GM23248 (cell line): ENCODE results near the gene CLDN19. TPM values are rescaled to one million over a fixed set of nuclear protein-coding genes. Genes with fewer than 3 reads are reported as not detected.

Experiments used
- DNase-seq: peaks from one replicate; pipeline ENCODE4 v3.0.0-alpha.2; 2015
- H2AFZ ChIP-seq: fragments of 200-600 bp; sonication (generic); 2 replicates; pipeline ENCODE4 v1.6.1; 2016; ENCODE audit warnings: antibody characterized with exemption
- H3F3A ChIP-seq: fragments of 200-600 bp; sonication (generic); 2 replicates; pipeline ENCODE4 v1.6.1; 2016; ENCODE audit warnings: mild to moderate bottlenecking, antibody characterized with exemption, mixed run types; ENCODE audit not compliant: insufficient read depth
- H3K27ac ChIP-seq: fragments of 200-600 bp; sonication (generic); 2 replicates; pipeline ENCODE4 v1.5.1; 2016; ENCODE audit warnings: mild to moderate bottlenecking
- H3K27me3 ChIP-seq: fragments of 200-600 bp; sonication (generic); replicated peaks from 2 replicates; pipeline ENCODE4 v1.6.1; 2016; ENCODE audit warnings: mild to moderate bottlenecking; ENCODE audit not compliant: insufficient read depth
- H3K36me3 ChIP-seq: fragments of 200-600 bp; sonication (generic); 2 replicates; pipeline ENCODE4 v1.6.1; 2016; ENCODE audit warnings: low read depth, mild to moderate bottlenecking
- H3K4me1 ChIP-seq: fragments of 200-600 bp; sonication (generic); 2 replicates; pipeline ENCODE4 v1.6.1; 2016; ENCODE audit warnings: mild to moderate bottlenecking; ENCODE audit not compliant: insufficient read depth
- H3K4me2 ChIP-seq: fragments of 200-600 bp; sonication (generic); one replicate; pipeline ENCODE4 v1.6.1; 2016; ENCODE audit warnings: mild to moderate bottlenecking; ENCODE audit not compliant: unreplicated experiment
- H3K4me3 ChIP-seq: fragments of 200-600 bp; sonication (generic); 2 replicates; pipeline ENCODE4 v1.5.1; 2016; ENCODE audit warnings: mild to moderate bottlenecking
- H3K79me2 ChIP-seq: fragments of 200-600 bp; sonication (generic); 2 replicates; pipeline ENCODE4 v1.6.1; 2016; ENCODE audit warnings: mild to moderate bottlenecking; ENCODE audit not compliant: insufficient read depth
- H3K9ac ChIP-seq: fragments of 200-600 bp; sonication (generic); 2 replicates; pipeline ENCODE4 v1.6.1; 2016; ENCODE audit warnings: mild to moderate bottlenecking
- H3K9me2 ChIP-seq: fragments of 200-600 bp; sonication (generic); 2 replicates; pipeline ENCODE4 v1.6.1; 2016; ENCODE audit warnings: mixed run types, mild to moderate bottlenecking, moderate library complexity; ENCODE audit not compliant: insufficient read depth
- H3K9me3 ChIP-seq: fragments of 200-600 bp; sonication (generic); one replicate; pipeline ENCODE4 v1.6.1; 2017; ENCODE audit warnings: low read depth
- H4K20me1 ChIP-seq: fragments of 200-600 bp; sonication (generic); 2 replicates; pipeline ENCODE4 v1.6.0; 2016; ENCODE audit not compliant: insufficient read depth
- EZH2 ChIP-seq: fragments of 200-600 bp; sonication (generic); IDR thresholded peaks from 2 replicates; pipeline ENCODE4 v1.6.1; 2018; ENCODE audit warnings: antibody characterized with exemption, mild to moderate bottlenecking; ENCODE audit not compliant: insufficient read depth, poor library complexity, severe bottlenecking
- EZH2phosphoT487 ChIP-seq: fragments of 200-600 bp; sonication (generic); IDR thresholded peaks from 2 replicates; pipeline ENCODE4 v1.6.1; 2018; ENCODE audit warnings: antibody characterized with exemption, moderate library complexity, mild to moderate bottlenecking, low read depth; ENCODE audit not compliant: insufficient read depth
- WGBS, 2 experiments: methylation state at CpG; one replicate each; pipeline ENCODE4 v1.1.6; 2015 to 2017; ENCODE audit warnings: low lambda C conversion rate in 2 of 2, low coverage in 1 of 2; ENCODE audit errors: missing lambda C conversion rate in 2 of 2; 5-methylcytosine and 5-hydroxymethylcytosine counted together
- in situ Hi-C: fragments of 300-500 bp; cut with MboI; formaldehyde crosslinking; loops from 2 replicates; pipeline ENCODE4 v1.15.0; 2020
- polyA plus RNA-seq: library from polyadenylated mRNA; unstranded; fragments of >200 nt; fragmentation: Nextera tagmentation; extraction: Ambion mirVana; gene quantifications from 2 replicates; pipeline ENCODE4 v1.2.1, GENCODE V29; 2016
- total RNA-seq: library from RNA; depleted of rRNA; stranded (reverse); fragments of >200 nt; shearing (Covaris generic); gene quantifications from 2 replicates; pipeline ENCODE4 v1.2.3, GENCODE V29; 2014

CLDN19 gene
- total and polyA plus RNA-seq, 2 experiments from 2014 or later, result not detected

DNA sequence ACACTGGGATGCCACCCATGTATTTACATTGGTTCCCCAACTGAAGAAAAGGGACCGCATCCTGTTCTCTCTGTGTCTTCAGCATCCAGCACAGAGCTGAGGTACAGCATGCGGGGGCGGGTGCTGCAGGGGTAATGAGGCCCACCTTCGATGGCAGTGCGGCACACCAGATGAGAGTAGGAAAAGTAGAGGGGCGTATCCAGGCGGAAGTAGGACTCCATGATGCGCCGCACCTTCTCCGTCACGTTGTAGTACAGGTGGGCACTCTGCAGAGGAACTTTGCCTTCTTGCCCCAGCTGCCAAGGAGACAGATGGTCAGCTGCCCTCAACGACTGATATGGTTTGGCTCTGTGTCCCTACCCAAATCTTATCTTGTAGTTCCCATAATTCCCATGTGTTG, 10.0 kb upstream of the CLDN19 start:
- no peak overlapping the region for H3K4me2 ChIP-seq
- H3K4me3 ChIP-seq, result no peak overlapping the region
- no peaks in the 10 kb centered on the region for H3K9me2 ChIP-seq
- H3K79me2 ChIP-seq, result peaks cover 7% of the 10 kb centered on the region
- H3K36me3 ChIP-seq, result peaks cover 29% of the 10 kb centered on the region
- no peak overlapping the region for H2AFZ ChIP-seq
- in situ Hi-C loops, result no loop called here
- H3K4me1 ChIP-seq, result peaks cover 11% of the 10 kb centered on the region
- WGBS, 2 experiments, result 95% methylated on average over 12 of the region's 12 CpGs
- no peaks in the 10 kb centered on the region for H3K27me3 ChIP-seq
- no peaks in the 10 kb centered on the region for H4K20me1 ChIP-seq
- TF ChIP-seq EZH2phosphoT487 (no peak), EZH2 (no peak)
- no peak overlapping the region for H3K9ac ChIP-seq
- no peaks in the 10 kb centered on the region for H3K9me3 ChIP-seq
- H3K27ac ChIP-seq, result no peak overlapping the region
- DNase-seq, result no peak
- H3F3A ChIP-seq, result peaks cover 6% of the 10 kb centered on the region; the same call in 1 of the 2 replicates

DNA sequence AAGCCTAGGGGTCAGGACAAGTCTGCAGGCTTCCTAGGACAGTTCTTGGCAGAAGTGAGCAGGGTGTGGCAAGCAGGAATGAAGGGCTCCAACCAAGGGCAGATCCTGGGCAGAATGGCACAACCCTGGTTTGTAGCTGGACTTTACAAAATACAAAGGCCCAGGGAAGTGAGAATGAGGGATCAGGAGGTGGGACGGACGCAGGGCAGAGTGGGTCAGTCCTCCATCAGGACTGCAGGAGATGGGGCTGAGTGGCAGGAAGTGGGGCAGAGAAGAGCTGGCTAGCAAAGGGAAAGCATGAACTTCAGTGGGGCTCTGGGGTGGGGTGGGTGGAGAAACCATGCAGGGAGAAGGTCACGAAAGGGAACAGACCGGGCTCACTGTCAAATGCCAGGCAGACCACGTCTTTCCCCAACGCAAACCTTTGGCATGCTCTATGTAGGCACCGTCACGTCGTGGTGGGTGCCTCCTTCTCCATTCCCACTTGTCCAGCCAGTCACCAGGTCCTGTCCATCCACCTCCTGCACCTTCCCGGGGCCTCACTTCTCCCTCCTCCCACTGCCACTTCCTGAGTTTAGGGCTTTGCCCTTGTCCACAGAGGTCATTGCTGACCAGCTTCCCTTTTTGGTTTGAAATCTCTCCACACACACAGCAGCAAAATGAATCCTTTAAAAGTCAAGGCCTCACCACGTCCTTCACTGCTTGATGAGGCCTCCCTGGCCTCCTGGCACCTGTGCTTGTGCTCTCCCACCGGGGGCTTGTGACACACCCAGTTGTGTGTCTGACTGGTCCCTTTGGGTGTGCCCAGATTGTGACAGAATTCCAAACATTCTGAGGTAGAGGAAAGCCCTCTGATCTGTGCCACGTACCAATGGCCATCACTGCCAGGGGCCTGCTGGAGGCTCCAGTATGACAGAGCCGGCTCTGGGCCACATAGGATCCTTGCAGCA, 8.7 kb upstream of the CLDN19 start:
- Histone ChIP-seq H3K9ac (no peak overlapping the region), H4K20me1 (no peaks in the 10 kb centered on the region), H3F3A (peaks cover 19% of the 10 kb centered on the region), H3K4me1 (peaks cover 11% of the 10 kb centered on the region), H3K36me3 (peaks cover 27% of the 10 kb centered on the region), H2AFZ (no peak overlapping the region), H3K9me2 (no peaks in the 10 kb centered on the region), H3K4me2 (no peak overlapping the region), H3K9me3 (no peaks in the 10 kb centered on the region), H3K27me3 (no peaks in the 10 kb centered on the region), H3K79me2 (peaks cover 7% of the 10 kb centered on the region; the same call in 1 of the 2 replicates), H3K27ac (no peak overlapping the region), H3K4me3 (no peak overlapping the region)
- 90% methylated on average over 13 to 14 of the region's 14 CpGs for WGBS, 2 experiments
- DNase-seq, result no peak
- TF ChIP-seq EZH2phosphoT487 (no peak), EZH2 (no peak)
- in situ Hi-C loops, result no loop called here

DNA sequence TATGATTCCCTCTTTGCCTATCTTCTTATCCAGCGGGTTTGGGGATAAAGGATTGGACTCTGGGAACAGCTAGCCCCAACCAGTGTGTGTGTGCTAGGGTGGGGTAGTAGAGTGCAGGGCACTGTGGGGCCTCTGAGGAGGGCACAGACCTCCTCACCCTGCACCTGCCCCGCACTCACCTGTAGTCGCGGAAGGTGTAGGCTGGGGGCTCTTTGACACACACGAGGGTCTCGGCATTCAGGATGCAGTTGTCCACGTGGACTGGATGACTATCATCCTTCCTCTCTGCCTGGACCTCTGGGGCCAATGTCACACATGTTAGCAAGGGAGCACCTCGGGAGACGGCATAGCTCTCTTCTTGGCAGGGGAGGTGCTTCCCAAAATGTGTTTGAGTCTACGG, 8.0 kb upstream of the CLDN19 start:
- no peak for TF ChIP-seq EZH2phosphoT487
- TF ChIP-seq EZH2, result no peak
- Histone ChIP-seq H3F3A (peaks cover 15% of the 10 kb centered on the region), H3K27me3 (no peaks in the 10 kb centered on the region), H3K9me2 (no peaks in the 10 kb centered on the region), H2AFZ (no peak overlapping the region), H3K4me1 (peaks cover 4% of the 10 kb centered on the region; the same call in 1 of the 2 replicates), H3K9me3 (no peaks in the 10 kb centered on the region), H3K9ac (no peak overlapping the region), H3K79me2 (peaks cover 7% of the 10 kb centered on the region; the same call in 1 of the 2 replicates), H3K4me2 (no peak overlapping the region), H3K4me3 (no peak overlapping the region), H3K27ac (no peak overlapping the region), H4K20me1 (no peaks in the 10 kb centered on the region), H3K36me3 (peaks cover 27% of the 10 kb centered on the region)
- in situ Hi-C loops, result no loop called here
- WGBS, 2 experiments, result 76 to 80% methylated on average over 10 of the region's 10 CpGs
- no peak for DNase-seq

DNA sequence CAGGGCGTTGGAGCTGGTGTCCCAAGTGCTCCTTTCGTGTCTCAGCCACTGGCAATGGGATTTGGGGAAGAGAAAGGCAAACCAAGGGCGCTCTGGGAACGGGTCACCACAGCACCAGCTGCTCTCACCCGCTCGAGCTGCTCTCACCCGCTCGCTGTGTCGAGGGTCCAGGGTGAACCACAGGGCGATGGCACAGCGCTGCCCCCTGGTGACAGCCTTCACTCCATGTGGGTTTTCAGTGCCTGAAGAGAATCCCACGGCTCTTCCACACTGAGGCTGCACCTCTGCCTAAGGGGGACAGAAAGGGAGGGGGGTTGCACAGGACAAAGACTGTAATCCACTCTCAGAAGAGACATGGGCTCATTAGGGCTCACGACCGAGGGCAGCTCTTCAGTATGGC, 7.1 kb upstream of the CLDN19 start:
- no peak overlapping the region for H2AFZ ChIP-seq
- 73 to 76% methylated on average over 14 of the region's 14 CpGs for WGBS, 2 experiments
- H3K4me3 ChIP-seq, result no peak overlapping the region
- H3F3A ChIP-seq, result peaks cover 15% of the 10 kb centered on the region
- no peaks in the 10 kb centered on the region for H3K9me3 ChIP-seq
- in situ Hi-C loops, result no loop called here
- TF ChIP-seq EZH2 (no peak), EZH2phosphoT487 (no peak)
- peak; percentile 33 for DNase-seq
- H4K20me1 ChIP-seq, result no peaks in the 10 kb centered on the region
- no peak overlapping the region for H3K27ac ChIP-seq
- H3K9me2 ChIP-seq, result no peaks in the 10 kb centered on the region
- H3K79me2 ChIP-seq, result 0 out of 2 replicates have a peak, but pooled peaks cover 2% of the 10 kb centered on the region
- peaks cover 20% of the 10 kb centered on the region for H3K36me3 ChIP-seq
- H3K9ac ChIP-seq, result no peak overlapping the region
- H3K4me2 ChIP-seq, result no peak overlapping the region
- no peaks in the 10 kb centered on the region for H3K27me3 ChIP-seq
- H3K4me1 ChIP-seq, result no peaks in the 10 kb centered on the region
